ENCODE data around the gene RTTN. TPM values are rescaled to one million over a fixed set of nuclear protein-coding genes. Genes with fewer than 3 reads are reported as not detected.

RTTN gene
- total RNA-seq, 2 experiments from 2014 or later = 19.8 to 29.7 TPM

GRCh38 chr18:69957747-69958146 is 247.7 kb downstream of the RTTN start:
- Histone ChIP-seq H3K27ac (ENCODE audit: low read depth, low read length, poor library complexity, severe bottlenecking) (no peak overlapping the region), H3K4me1 (ENCODE audit: insufficient read depth, low read length, poor library complexity, severe bottlenecking) (no peaks in the 10 kb centered on the region), H3K79me2 (ENCODE audit: insufficient read depth, low read depth, low read length) (no peaks in the 10 kb centered on the region), H3K9me2 (ENCODE audit: insufficient read depth, low read length) (no peaks in the 10 kb centered on the region), H4K20me1 (ENCODE audit: insufficient read depth, low read length) (no peaks in the 10 kb centered on the region), H3K9me3 (ENCODE audit: low read length) (no peaks in the 10 kb centered on the region), H3K36me3 (ENCODE audit: insufficient read depth, low read length) (no peaks in the 10 kb centered on the region), H3K4me2 (ENCODE audit: low read length) (no peak overlapping the region), H2AFZ (ENCODE audit: low read length) (no peak overlapping the region), H3K4me3 (ENCODE audit: low read depth, low read length, poor library complexity, severe bottlenecking) (no peak overlapping the region)
- no peak for DNase-seq (ENCODE audit: low spot score)
- ChIA-PET POLR2A (no interaction called here), CTCF (ENCODE audit: unreplicated experiment) (no interaction called here)
- intact Hi-C loops (cut with micrococcal nuclease; ENCODE audit: unreplicated experiment) = no loop called here
- TF ChIP-seq CTCF (conservative IDR thresholded peaks at IDR 0.05; ENCODE audit: low read length) (no peak), EZH2phosphoT487 (IDR thresholded peaks at IDR 0.05; ENCODE audit: borderline replicate concordance, low read depth, low read length) (no peak)
- BruUV-seq (replicated peaks) = no TSS peak

- ChIA-PET POLR2A (interaction anchor here (0.6 to 1.0 kb wide), 3 partner anchors 38 to 630 kb away, joined by 3 to 4 read pairs (median 3); no protein-coding TSS in a partner anchor), CTCF (ENCODE audit: unreplicated experiment) (no interaction called here)
- BruUV-seq (replicated peaks) = no TSS peak
- Histone ChIP-seq H4K20me1 (ENCODE audit: insufficient read depth, low read length) (no peaks in the 10 kb centered on the region), H3K27ac (ENCODE audit: low read depth, low read length, poor library complexity, severe bottlenecking) (no peak overlapping the region), H3K4me1 (ENCODE audit: insufficient read depth, low read length, poor library complexity, severe bottlenecking) (no peaks in the 10 kb centered on the region), H3K4me2 (ENCODE audit: low read length) (no peak overlapping the region), H3K9me3 (ENCODE audit: low read length) (no peaks in the 10 kb centered on the region), H3K4me3 (ENCODE audit: low read depth, low read length, poor library complexity, severe bottlenecking) (no peak overlapping the region), H3K9me2 (ENCODE audit: insufficient read depth, low read length) (no peaks in the 10 kb centered on the region), H2AFZ (ENCODE audit: low read length) (no peak overlapping the region), H3K36me3 (ENCODE audit: insufficient read depth, low read length) (no peaks in the 10 kb centered on the region), H3K79me2 (ENCODE audit: insufficient read depth, low read depth, low read length) (no peaks in the 10 kb centered on the region)
- TF ChIP-seq EZH2phosphoT487 (IDR thresholded peaks at IDR 0.05; ENCODE audit: borderline replicate concordance, low read depth, low read length) (no peak), CTCF (conservative IDR thresholded peaks at IDR 0.05; ENCODE audit: low read length) (no peak)
- no peak for DNase-seq (ENCODE audit: low spot score)
- intact Hi-C loops (cut with micrococcal nuclease; ENCODE audit: unreplicated experiment) = no loop called here
These were observed 248.5 kb downstream of the RTTN start for GRCh38 chr18:69956665-69957620.

GRCh38 chr18:69956057-69956456 is 249.4 kb downstream of the RTTN start:
- Histone ChIP-seq H3K79me2 (ENCODE audit: insufficient read depth, low read depth, low read length) (no peaks in the 10 kb centered on the region), H4K20me1 (ENCODE audit: insufficient read depth, low read length) (no peaks in the 10 kb centered on the region), H3K36me3 (ENCODE audit: insufficient read depth, low read length) (no peaks in the 10 kb centered on the region), H3K27ac (ENCODE audit: low read depth, low read length, poor library complexity, severe bottlenecking) (no peak overlapping the region), H3K9me3 (ENCODE audit: low read length) (no peaks in the 10 kb centered on the region), H3K4me2 (ENCODE audit: low read length) (no peak overlapping the region), H3K9me2 (ENCODE audit: insufficient read depth, low read length) (no peaks in the 10 kb centered on the region), H3K4me1 (ENCODE audit: insufficient read depth, low read length, poor library complexity, severe bottlenecking) (no peaks in the 10 kb centered on the region), H3K4me3 (ENCODE audit: low read depth, low read length, poor library complexity, severe bottlenecking) (no peak overlapping the region), H2AFZ (ENCODE audit: low read length) (no peak overlapping the region)
- ChIA-PET POLR2A (no interaction called here), CTCF (ENCODE audit: unreplicated experiment) (no interaction called here)
- TF ChIP-seq CTCF (conservative IDR thresholded peaks at IDR 0.05; ENCODE audit: low read length) (no peak), EZH2phosphoT487 (IDR thresholded peaks at IDR 0.05; ENCODE audit: borderline replicate concordance, low read depth, low read length) (no peak)
- no TSS peak for BruUV-seq (replicated peaks)
- intact Hi-C loops (cut with micrococcal nuclease; ENCODE audit: unreplicated experiment) = no loop called here
- no peak for DNase-seq (ENCODE audit: low spot score)

All from OCI-LY7 (cell line).